KOPT-K1 (cell line): ENCODE results near the gene LBP.
"Not testable (repeated sequence)": the region's sequence is repeated elsewhere in the genome, so short reads cannot be mapped to it uniquely, and the experiment has no call there.

Experiments used
- H3K27ac ChIP-seq: fragments of 200-600 bp; sonication (generic); 2 replicates; pipeline ENCODE4 v1.5.1; 2016; ENCODE audit warnings: antibody characterized with exemption, mild to moderate bottlenecking, low read depth, low read length; ENCODE audit not compliant: poor library complexity, severe bottlenecking
- H3K36me3 ChIP-seq: fragments of 200-600 bp; sonication (generic); 2 replicates; pipeline ENCODE4 v1.5.1; 2017; ENCODE audit warnings: antibody characterized with exemption, mild to moderate bottlenecking, low read length, moderate library complexity; ENCODE audit not compliant: insufficient read depth
- H3K9me3 ChIP-seq: fragments of 200-600 bp; sonication (generic); 2 replicates; pipeline ENCODE4 v1.5.1; 2017; ENCODE audit warnings: antibody characterized with exemption, low read length, mild to moderate bottlenecking; ENCODE audit not compliant: insufficient read depth, poor library complexity, severe bottlenecking

The LBP gene

DNA sequence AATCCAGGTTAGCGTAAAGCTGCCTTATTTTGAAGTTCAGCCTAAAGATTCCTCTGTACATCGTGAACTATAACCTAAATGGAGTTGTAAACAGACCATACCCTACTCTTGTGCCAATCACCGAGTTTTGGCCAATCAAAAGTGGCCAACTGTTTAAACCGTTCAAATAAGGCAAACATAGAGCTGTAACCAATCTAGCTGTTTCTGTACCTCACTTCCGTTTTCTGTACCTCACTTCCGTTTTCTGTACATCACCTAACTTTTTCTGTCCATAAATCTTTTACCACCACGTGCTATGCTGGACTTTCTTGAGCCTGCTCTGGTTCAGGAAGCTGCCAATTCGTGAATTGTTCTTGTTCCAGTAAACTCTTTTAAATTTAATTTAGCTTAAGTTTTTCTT lies 39.7 kb downstream of the LBP start:
- Histone ChIP-seq H3K9me3 (peaks cover 7% of the 10 kb centered on the region), H3K36me3 (no peaks in the 10 kb centered on the region)

DNA sequence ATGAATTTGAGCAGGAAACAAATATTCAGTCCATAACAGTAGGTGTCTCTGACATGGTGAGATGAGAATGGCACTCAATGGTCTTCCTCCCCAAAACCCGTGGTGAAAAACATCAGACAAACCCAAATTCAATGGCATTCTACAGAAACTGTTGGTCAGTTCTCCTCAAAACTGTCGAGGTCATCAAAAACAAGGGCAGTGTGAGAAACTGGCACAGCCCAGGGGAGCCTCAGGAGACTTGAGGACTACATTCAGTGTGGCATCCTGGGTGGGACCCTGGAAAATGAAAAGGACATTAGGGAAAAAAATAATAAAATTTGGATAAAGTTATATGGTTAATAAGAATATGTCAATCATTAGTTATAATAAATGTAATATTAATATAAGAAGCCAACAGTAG lies 40.6 kb downstream of the LBP start:
- no peak overlapping the region for H3K27ac ChIP-seq
- peaks cover 7% of the 10 kb centered on the region for H3K9me3 ChIP-seq
- no peaks in the 10 kb centered on the region for H3K36me3 ChIP-seq

More for the DNA sequence above, 39.7 kb downstream of the LBP start:
- H3K27ac ChIP-seq, result no peak overlapping the region

DNA sequence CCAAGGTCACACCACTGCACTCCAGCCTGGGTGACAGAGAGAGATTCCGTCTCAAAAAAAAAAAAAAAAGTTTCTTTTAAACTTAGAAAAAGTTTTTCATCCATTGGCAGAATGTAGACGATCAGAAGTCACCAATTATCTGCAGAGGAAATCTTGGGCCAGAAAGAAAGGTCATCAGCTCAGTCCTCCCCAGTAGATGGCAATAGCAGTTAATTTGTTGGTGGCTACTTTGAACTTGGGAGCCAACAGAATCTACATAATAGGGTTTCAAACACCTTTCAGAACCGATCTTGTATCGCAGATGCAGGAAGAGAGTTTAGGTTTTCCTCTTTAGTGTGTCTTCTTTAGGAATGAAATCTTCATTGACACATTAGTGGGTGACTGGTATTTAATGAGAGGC lies 41.7 kb downstream of the LBP start:
- no peaks in the 10 kb centered on the region for H3K36me3 ChIP-seq
- peaks cover 7% of the 10 kb centered on the region for H3K9me3 ChIP-seq
- H3K27ac ChIP-seq, result no peak overlapping the region

DNA sequence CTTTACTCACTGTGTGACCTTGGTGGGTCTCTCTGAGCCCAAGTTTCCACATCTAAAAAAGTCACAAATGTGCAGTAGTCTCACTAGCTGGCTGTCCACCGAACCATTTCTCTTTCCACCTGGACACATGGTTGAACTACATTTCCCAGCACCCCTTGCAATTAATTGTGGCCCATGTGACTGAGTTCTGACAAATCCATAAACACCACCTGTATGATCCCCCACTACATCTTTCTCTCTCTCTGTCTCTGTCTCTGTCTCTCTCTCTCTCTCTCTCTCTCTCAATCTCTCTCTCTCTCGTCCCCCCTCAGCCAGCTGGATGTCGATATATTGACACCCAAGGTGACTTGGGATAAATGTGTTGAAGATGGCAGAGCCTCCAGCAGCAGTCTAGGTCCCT lies 46.1 kb downstream of the LBP start:
- no peak overlapping the region for H3K27ac ChIP-seq
- peaks cover 7% of the 10 kb centered on the region for H3K9me3 ChIP-seq

DNA sequence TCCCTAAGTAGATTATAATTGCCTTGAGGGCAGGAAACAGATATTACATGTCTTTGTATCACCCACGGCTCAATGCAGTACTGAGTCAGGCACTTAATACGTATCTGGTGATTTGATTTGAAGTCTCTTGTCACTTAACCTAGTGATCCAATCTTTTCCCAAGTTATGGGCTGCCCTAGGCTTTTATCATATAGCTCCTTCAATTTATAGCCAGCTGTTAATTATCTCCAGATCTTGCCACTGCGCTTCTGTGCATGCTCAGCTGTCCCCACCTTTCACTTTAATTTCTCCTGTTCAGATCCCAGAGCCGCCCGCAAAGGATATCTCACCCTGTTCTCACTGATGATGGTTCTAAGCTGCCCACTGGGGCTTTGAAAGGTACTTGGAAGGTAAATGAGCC lies 47.0 kb downstream of the LBP start:
- Histone ChIP-seq H3K27ac (no peak overlapping the region), H3K9me3 (peaks cover 7% of the 10 kb centered on the region), H3K36me3 (no peaks in the 10 kb centered on the region)

More for the DNA sequence above, 46.1 kb downstream of the LBP start:
- no peaks in the 10 kb centered on the region for H3K36me3 ChIP-seq

DNA sequence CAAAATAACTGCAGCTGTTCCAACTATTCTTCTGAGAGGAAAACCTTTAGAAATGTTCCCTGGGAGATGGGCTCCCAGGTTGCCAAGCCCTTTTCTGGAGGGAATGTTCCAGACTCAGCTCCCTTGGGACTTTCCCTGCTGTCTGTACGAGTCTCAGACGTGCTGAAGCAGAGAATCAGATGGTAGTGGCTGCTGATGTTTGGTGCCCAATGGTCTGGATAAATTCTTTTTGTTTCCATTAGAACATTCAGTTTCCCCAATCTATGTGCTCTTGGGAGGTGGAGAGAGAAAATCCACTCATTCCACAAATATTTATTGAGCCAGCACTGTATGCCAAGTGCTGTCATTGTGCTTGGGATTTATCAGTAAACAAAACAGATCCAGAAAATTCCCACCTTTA lies 48.9 kb downstream of the LBP start:
- no peaks in the 10 kb centered on the region for H3K36me3 ChIP-seq
- no peak overlapping the region for H3K27ac ChIP-seq
- H3K9me3 ChIP-seq, result no peaks in the 10 kb centered on the region

DNA sequence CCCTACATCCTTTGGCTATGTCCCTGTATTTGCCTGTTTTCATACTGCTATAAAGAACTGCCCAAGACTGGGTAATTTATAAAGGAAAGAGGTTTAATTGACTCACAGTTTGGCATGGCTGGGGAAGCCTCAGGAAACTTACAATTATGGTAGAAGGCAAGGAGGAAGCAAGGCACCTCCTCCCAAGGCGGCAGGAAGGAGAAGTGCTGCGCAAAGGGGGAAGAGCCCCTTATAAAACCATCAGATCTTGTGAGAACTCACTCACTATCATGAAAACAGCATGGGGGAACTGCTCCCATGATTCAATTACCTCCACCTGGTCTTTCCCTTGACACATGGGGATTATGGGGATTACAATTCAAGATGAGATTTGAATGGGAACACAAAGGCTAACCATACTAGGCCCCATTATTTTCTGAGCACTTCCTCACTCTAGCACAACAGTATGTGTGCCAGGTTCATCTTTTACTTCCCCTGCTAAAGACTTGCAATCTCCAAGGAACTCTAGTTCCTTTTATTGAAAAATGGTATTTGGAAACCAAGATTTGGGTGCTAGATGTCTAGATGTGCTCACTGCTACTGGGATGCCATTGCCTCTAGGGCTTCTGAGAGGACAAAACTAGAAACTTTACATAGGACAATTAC lies 49.6 kb downstream of the LBP start:
- H3K27ac ChIP-seq, H3K9me3 ChIP-seq, H3K36me3 ChIP-seq: not testable (repeated sequence)

DNA sequence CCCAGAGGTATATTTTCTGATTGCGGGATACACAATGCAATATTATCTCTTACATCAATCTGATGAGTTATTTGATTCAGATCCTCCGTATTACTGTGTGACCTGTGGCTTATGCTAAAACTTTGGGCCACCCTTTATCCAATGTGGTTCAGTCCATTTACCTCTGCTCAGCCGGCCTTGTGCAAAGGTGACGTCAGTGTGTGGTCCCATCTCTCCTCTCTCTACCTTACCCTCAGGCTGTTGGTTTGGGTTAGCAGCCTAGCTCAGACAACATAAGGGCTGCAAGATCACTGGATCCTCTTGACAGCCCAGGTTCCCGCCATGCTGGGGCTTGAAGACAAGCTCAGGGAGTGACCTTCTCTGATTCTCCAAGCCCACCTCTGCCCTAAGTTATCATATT lies 55.8 kb downstream of the LBP start:
- H3K27ac ChIP-seq, result no peak overlapping the region
- no peaks in the 10 kb centered on the region for H3K9me3 ChIP-seq
- no peaks in the 10 kb centered on the region for H3K36me3 ChIP-seq

DNA sequence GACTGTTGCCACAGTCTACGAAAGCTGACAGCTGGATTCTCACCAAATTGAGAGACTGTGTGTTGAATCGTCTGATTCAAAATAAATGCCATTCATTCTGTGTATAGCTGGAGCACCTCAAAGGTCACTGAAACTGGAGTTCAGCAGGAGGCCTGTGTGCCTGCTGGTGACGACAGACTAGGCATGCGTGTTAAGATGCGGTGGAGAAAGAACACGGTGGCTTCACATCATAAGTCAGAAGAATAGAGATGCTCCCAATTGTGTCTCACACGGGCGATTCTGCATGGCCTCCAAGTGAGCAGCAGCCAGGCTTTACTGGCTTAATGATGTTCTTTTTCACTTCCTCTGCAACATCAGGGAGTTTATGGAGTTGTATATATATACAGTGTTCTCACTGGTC lies 56.5 kb downstream of the LBP start:
- Histone ChIP-seq H3K9me3 (peaks cover 6% of the 10 kb centered on the region), H3K27ac (no peak overlapping the region), H3K36me3 (no peaks in the 10 kb centered on the region)

DNA sequence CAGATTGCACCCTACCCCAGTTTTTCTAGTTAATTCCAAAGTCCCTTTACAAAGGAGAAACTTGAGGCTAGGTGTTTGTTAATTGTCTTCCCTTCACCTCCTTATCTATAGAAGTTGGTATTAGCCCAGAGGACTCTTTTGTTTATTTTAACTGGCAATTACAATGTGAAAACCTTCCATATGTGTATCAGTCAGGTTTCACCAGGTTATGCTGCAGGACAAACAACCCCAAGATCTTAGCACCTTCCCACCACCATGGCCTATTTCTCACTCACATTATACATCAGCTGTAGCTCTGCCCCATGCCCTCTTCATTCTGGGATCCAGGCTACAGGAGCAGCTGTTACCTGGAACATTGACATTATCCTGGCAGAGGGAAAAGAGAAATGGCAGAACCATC lies 57.7 kb downstream of the LBP start:
- Histone ChIP-seq H3K9me3 (peaks cover 6% of the 10 kb centered on the region), H3K36me3 (peaks cover 7% of the 10 kb centered on the region), H3K27ac (no peak overlapping the region)

DNA sequence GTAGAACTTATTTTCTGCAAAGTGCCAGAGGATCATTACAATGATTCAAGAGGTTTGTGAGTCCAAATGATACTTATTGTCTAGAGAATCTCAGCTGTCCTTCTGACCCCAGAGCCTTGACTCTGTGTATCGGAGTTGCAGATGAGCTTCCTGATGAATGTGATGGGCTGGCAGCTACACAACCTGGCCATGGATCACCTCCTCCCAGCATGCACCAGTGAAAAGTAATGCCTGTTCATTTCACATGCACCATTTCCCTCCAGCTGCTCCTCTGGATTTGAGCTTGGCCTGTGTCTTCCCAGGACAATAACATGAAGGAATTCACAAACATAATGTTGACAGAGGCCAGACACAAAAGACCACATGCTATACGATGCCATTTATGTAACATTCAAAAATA lies 58.9 kb downstream of the LBP start:
- no peak overlapping the region for H3K27ac ChIP-seq
- peaks cover 11% of the 10 kb centered on the region for H3K36me3 ChIP-seq
- peaks cover 6% of the 10 kb centered on the region for H3K9me3 ChIP-seq

DNA sequence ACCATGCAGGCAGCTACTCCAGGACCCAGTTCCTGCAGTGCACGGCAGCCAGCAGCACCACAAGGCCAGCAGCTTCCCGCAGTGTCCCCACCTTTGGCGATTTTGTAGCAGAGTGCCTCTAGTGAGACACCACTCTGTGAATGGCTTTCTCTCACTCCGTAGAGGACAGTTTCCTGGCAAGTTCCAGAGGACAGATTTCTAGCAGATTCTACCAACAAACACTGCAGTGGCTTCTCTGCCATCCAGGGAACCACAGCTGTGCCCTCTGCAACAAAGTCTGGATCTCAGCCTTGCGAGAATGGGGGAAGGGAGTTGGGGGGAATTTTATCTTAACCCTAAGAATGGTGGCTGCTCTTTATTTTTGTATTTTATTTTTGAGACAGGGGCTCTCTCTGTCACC lies 60.2 kb downstream of the LBP start:
- H3K9me3 ChIP-seq, result peaks cover 6% of the 10 kb centered on the region
- no peak overlapping the region for H3K27ac ChIP-seq
- peaks cover 24% of the 10 kb centered on the region for H3K36me3 ChIP-seq

DNA sequence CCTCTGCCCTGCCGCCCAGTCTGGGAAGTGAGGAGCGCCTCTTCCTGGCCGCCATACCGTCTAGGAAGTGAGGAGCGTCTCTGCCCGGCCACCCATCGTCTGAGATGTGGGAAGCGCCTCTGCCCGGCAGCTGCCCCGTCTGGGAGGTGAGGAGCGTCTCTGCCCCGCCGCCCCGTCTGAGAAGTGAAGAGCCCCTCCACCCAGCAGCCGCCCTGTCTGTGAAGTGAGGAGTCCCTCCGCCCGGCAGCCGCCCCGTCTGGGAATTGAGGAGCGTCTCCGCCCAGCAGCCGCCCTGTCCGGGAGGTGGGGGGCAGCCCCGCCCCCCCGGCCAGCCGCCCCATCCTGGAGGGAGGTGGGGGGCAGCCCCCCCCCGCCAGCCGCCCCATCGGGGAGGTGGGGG lies 61.0 kb downstream of the LBP start:
- H3K9me3 ChIP-seq, result peaks cover 6% of the 10 kb centered on the region
- H3K36me3 ChIP-seq, result peaks cover 31% of the 10 kb centered on the region
- no peak overlapping the region for H3K27ac ChIP-seq

DNA sequence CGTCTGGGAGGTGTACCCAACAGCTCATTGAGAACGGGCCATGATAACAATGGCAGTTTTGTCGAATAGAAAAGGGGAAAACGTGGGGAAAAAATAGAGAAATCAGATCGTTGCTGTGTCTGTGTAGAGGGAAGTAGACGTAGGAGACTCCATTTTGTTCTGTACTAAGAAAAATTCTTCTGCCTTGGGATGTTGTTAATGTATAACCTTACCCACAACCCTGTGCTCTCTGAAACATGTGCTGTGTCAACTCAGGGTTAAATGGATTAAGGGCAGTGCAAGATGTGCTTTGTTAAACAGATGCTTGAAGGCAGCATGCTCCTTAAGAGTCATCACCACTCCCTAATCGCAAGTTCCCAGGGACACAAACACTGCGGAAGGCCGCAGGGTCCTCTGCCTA lies 61.5 kb downstream of the LBP start:
- not testable (repeated sequence) for H3K9me3 ChIP-seq, H3K27ac ChIP-seq
- H3K36me3 ChIP-seq, result peaks cover 36% of the 10 kb centered on the region

DNA sequence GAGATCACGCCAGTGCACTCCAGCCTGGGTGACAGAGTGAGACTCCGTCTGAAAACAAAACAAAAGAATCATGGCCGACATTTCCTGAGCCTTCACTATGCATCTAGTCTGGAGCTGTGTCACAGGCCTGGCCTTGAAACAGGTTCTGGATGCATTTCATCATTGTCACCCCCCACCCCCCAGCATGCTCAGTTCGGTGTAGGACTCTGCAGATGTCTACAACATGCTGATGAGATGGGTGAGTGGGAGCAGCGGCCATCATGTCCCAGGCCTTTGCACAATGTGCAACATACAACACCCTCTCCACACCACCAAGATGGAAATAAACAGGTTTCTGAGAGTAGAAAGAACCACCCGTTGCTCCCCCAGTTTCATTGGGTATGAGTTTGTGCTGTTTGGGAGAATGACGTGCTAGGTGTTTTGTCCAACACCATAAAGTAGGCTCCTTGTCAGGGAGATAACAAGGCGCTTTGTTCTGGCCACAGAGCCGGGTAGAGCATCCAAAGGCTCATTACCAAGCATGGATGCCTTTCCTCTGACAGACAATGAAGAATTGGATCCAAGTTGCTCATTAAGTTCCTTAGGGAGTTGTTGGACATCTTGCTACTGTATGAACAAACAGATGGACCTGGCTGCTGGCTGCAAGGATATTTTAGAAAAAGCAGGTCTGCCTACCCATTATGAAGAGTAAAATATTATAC lies 66.7 kb downstream of the LBP start:
- H3K36me3 ChIP-seq, result peaks cover 88% of the 10 kb centered on the region
- no peaks in the 10 kb centered on the region for H3K9me3 ChIP-seq
- no peak overlapping the region for H3K27ac ChIP-seq

DNA sequence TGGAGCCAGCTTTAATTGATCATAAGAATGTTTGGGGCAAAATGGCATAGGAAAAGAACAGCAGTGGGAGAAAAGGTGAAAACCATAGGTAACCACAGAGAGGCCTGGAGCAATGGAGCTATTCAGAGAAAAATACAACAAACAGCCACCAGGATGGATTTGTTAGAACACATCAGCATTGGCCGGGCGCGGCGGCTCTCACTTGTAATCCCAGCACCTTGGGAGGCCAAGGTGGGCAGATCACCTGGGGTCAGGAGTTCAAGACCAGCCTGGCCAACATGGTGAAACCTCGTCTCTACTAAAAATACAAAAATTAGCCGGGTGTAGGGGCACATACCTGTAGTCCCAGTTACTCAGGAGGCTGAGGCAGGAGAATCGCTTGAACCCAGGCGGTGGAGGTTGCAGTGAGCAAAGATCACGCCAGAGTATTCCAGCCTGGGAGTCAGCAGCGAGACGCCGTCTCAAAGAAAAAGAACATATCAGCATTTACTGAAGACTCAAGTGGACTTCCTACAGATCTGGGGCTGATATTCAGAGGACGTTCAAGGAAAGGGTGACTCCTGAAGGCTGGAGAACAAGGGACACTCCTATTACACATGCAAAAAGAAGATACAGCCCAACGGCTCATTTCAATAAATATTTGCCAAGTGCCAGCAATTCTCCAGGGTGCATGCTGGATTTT lies 68.6 kb downstream of the LBP start:
- no peak overlapping the region for H3K27ac ChIP-seq
- peaks cover 97% of the 10 kb centered on the region for H3K36me3 ChIP-seq
- H3K9me3 ChIP-seq, result no peaks in the 10 kb centered on the region
